ENCODE results near the gene UTP25.

The UTP25 gene

GRCh38 chr1:209858561-209859103 is 30.9 kb downstream of the UTP25 start:
- peaks cover 2 to 8% of the 10 kb centered on the region in 2 donors for H3K27me3 ChIP-seq (ENCODE audit: control insufficient read depth in 1 of 2, insufficient read depth in 2 of 2, low read length in 2 of 2)

GRCh38 chr1:209860293-209860881 is 32.6 kb downstream of the UTP25 start:
- Histone ChIP-seq H3K9me3 (ENCODE audit: control insufficient read depth in 2 of 2, low read length in 2 of 2) (no peaks in the 10 kb centered on the region), H3K4me3 (ENCODE audit: low read length in 2 of 2) (no peak overlapping the region), H3K27me3 (ENCODE audit: control insufficient read depth in 1 of 2, insufficient read depth in 2 of 2, low read length in 2 of 2) (peaks cover 2 to 8% of the 10 kb centered on the region in 2 donors), H3K36me3 (ENCODE audit: control insufficient read depth in 2 of 2, insufficient read depth in 2 of 2, low read length in 2 of 2) (no peaks in the 10 kb centered on the region), H3K27ac (ENCODE audit: low read length) (no peak overlapping the region), H3K9ac (ENCODE audit: low read length in 2 of 2) (no peak overlapping the region), H3K4me1 (ENCODE audit: control insufficient read depth, insufficient read depth, low read length) (no peaks in the 10 kb centered on the region)

More at GRCh38 chr1:209858561-209859103, 30.9 kb downstream of the UTP25 start:
- Histone ChIP-seq H3K4me1 (ENCODE audit: control insufficient read depth, insufficient read depth, low read length) (no peaks in the 10 kb centered on the region), H3K27ac (ENCODE audit: low read length) (no peak overlapping the region), H3K36me3 (ENCODE audit: control insufficient read depth in 2 of 2, insufficient read depth in 2 of 2, low read length in 2 of 2) (peaks cover 3 to 9% of the 10 kb centered on the region in 2 donors), H3K4me3 (ENCODE audit: low read length in 2 of 2) (no peak overlapping the region), H3K9ac (ENCODE audit: low read length in 2 of 2) (no peak overlapping the region), H3K9me3 (ENCODE audit: control insufficient read depth in 2 of 2, low read length in 2 of 2) (no peaks in the 10 kb centered on the region)

GRCh38 chr1:209861242-209861641 is 33.5 kb downstream of the UTP25 start:
- Histone ChIP-seq H3K4me3 (ENCODE audit: low read length in 2 of 2) (no peak overlapping the region), H3K36me3 (ENCODE audit: control insufficient read depth in 2 of 2, insufficient read depth in 2 of 2, low read length in 2 of 2) (no peaks in the 10 kb centered on the region), H3K4me1 (ENCODE audit: control insufficient read depth, insufficient read depth, low read length) (no peaks in the 10 kb centered on the region), H3K27me3 (ENCODE audit: control insufficient read depth in 1 of 2, insufficient read depth in 2 of 2, low read length in 2 of 2) (peaks cover 2 to 8% of the 10 kb centered on the region in 2 donors), H3K9me3 (ENCODE audit: control insufficient read depth in 2 of 2, low read length in 2 of 2) (no peaks in the 10 kb centered on the region), H3K9ac (ENCODE audit: low read length in 2 of 2) (no peak overlapping the region), H3K27ac (ENCODE audit: low read length) (no peak overlapping the region)

GRCh38 chr1:209862391-209863356 is 34.9 kb downstream of the UTP25 start:
- H3K9ac ChIP-seq (ENCODE audit: low read length in 2 of 2), result no peak overlapping the region
- no peaks in the 10 kb centered on the region for H3K9me3 ChIP-seq (ENCODE audit: control insufficient read depth in 2 of 2, low read length in 2 of 2)
- no peak overlapping the region for H3K27ac ChIP-seq (ENCODE audit: low read length)
- H3K4me3 ChIP-seq (ENCODE audit: low read length in 2 of 2), result no peak overlapping the region
- no peaks in the 10 kb centered on the region for H3K4me1 ChIP-seq (ENCODE audit: control insufficient read depth, insufficient read depth, low read length)
- no peaks in the 10 kb centered on the region for H3K36me3 ChIP-seq (ENCODE audit: control insufficient read depth in 2 of 2, insufficient read depth in 2 of 2, low read length in 2 of 2)
- peaks cover 2 to 8% of the 10 kb centered on the region in 2 donors for H3K27me3 ChIP-seq (ENCODE audit: control insufficient read depth in 1 of 2, insufficient read depth in 2 of 2, low read length in 2 of 2)

GRCh38 chr1:209863766-209864485 is 36.2 kb downstream of the UTP25 start:
- Histone ChIP-seq H3K9ac (ENCODE audit: low read length in 2 of 2) (no peak overlapping the region), H3K9me3 (ENCODE audit: control insufficient read depth in 2 of 2, low read length in 2 of 2) (no peaks in the 10 kb centered on the region), H3K4me3 (ENCODE audit: low read length in 2 of 2) (no peak overlapping the region), H3K36me3 (ENCODE audit: control insufficient read depth in 2 of 2, insufficient read depth in 2 of 2, low read length in 2 of 2) (no peaks in the 10 kb centered on the region), H3K4me1 (ENCODE audit: control insufficient read depth, insufficient read depth, low read length) (no peaks in the 10 kb centered on the region), H3K27me3 (ENCODE audit: control insufficient read depth in 1 of 2, insufficient read depth in 2 of 2, low read length in 2 of 2) (peaks cover 2 to 8% of the 10 kb centered on the region in 2 donors), H3K27ac (ENCODE audit: low read length) (no peak overlapping the region)

- Histone ChIP-seq H3K9ac (ENCODE audit: low read length in 2 of 2) (no peak overlapping the region), H3K9me3 (ENCODE audit: control insufficient read depth in 2 of 2, low read length in 2 of 2) (no peaks in the 10 kb centered on the region), H3K4me3 (ENCODE audit: low read length in 2 of 2) (no peak overlapping the region), H3K27me3 (ENCODE audit: control insufficient read depth in 1 of 2, insufficient read depth in 2 of 2, low read length in 2 of 2) (peaks cover 2 to 8% of the 10 kb centered on the region in 2 donors), H3K27ac (ENCODE audit: low read length) (no peak overlapping the region), H3K4me1 (ENCODE audit: control insufficient read depth, insufficient read depth, low read length) (no peaks in the 10 kb centered on the region), H3K36me3 (ENCODE audit: control insufficient read depth in 2 of 2, insufficient read depth in 2 of 2, low read length in 2 of 2) (no peaks in the 10 kb centered on the region)
Measured at GRCh38 chr1:209866201-209866600, 38.4 kb downstream of the UTP25 start.

- Histone ChIP-seq H3K27me3 (ENCODE audit: control insufficient read depth in 1 of 2, insufficient read depth in 2 of 2, low read length in 2 of 2) (no peaks in the 10 kb centered on the region), H3K4me3 (ENCODE audit: low read length in 2 of 2) (no peak overlapping the region), H3K4me1 (ENCODE audit: control insufficient read depth, insufficient read depth, low read length) (no peaks in the 10 kb centered on the region), H3K9me3 (ENCODE audit: control insufficient read depth in 2 of 2, low read length in 2 of 2) (no peaks in the 10 kb centered on the region), H3K36me3 (ENCODE audit: control insufficient read depth in 2 of 2, insufficient read depth in 2 of 2, low read length in 2 of 2) (no peaks in the 10 kb centered on the region), H3K27ac (ENCODE audit: low read length) (no peak overlapping the region), H3K9ac (ENCODE audit: low read length in 2 of 2) (no peak overlapping the region)
Measured at GRCh38 chr1:209869291-209870149, 41.7 kb downstream of the UTP25 start.

GRCh38 chr1:209870151-209870831 is 42.5 kb downstream of the UTP25 start:
- Histone ChIP-seq H3K27me3 (ENCODE audit: control insufficient read depth in 1 of 2, insufficient read depth in 2 of 2, low read length in 2 of 2) (no peaks in the 10 kb centered on the region), H3K36me3 (ENCODE audit: control insufficient read depth in 2 of 2, insufficient read depth in 2 of 2, low read length in 2 of 2) (no peaks in the 10 kb centered on the region), H3K9me3 (ENCODE audit: control insufficient read depth in 2 of 2, low read length in 2 of 2) (no peaks in the 10 kb centered on the region), H3K4me3 (ENCODE audit: low read length in 2 of 2) (no peak overlapping the region), H3K4me1 (ENCODE audit: control insufficient read depth, insufficient read depth, low read length) (no peaks in the 10 kb centered on the region), H3K27ac (ENCODE audit: low read length) (no peak overlapping the region), H3K9ac (ENCODE audit: low read length in 2 of 2) (no peak overlapping the region)

GRCh38 chr1:209871006-209871405 is 43.2 kb downstream of the UTP25 start:
- no peaks in the 10 kb centered on the region for H3K27me3 ChIP-seq (ENCODE audit: control insufficient read depth in 1 of 2, insufficient read depth in 2 of 2, low read length in 2 of 2)
- no peak overlapping the region for H3K9ac ChIP-seq (ENCODE audit: low read length in 2 of 2)
- no peak overlapping the region for H3K27ac ChIP-seq (ENCODE audit: low read length)
- no peaks in the 10 kb centered on the region for H3K4me1 ChIP-seq (ENCODE audit: control insufficient read depth, insufficient read depth, low read length)
- H3K36me3 ChIP-seq (ENCODE audit: control insufficient read depth in 2 of 2, insufficient read depth in 2 of 2, low read length in 2 of 2), result no peaks in the 10 kb centered on the region
- no peaks in the 10 kb centered on the region for H3K9me3 ChIP-seq (ENCODE audit: control insufficient read depth in 2 of 2, low read length in 2 of 2)
- H3K4me3 ChIP-seq (ENCODE audit: low read length in 2 of 2), result no peak overlapping the region
